Neural crest cell (in vitro differentiated cells): Measurements from ENCODE around the gene DAAM2. TPM values are rescaled to one million over a fixed set of nuclear protein-coding genes. Genes with fewer than 3 reads are reported as not detected.

Experiments
- DNase-seq: peaks from one replicate; pipeline ENCODE4 v3.0.0; 2021; ENCODE audit warnings: low read depth, mixed read lengths, low spot score
- H3K27ac Mint-ChIP-seq: one replicate; pipeline ENCODE4 v1.8.0; 2021; ENCODE audit warnings: mild to moderate bottlenecking, mixed read lengths; ENCODE audit not compliant: unreplicated experiment
- H3K27me3 Mint-ChIP-seq: 2 replicates; pipeline ENCODE4 v1.8.0; 2021; ENCODE audit warnings: low read depth, mild to moderate bottlenecking, mixed read lengths
- H3K36me3 Mint-ChIP-seq: 2 replicates; pipeline ENCODE4 v1.8.0; 2021; ENCODE audit warnings: low read depth, mild to moderate bottlenecking, mixed read lengths
- H3K4me1 Mint-ChIP-seq: 2 replicates; pipeline ENCODE4 v1.8.0; 2021; ENCODE audit warnings: mixed read lengths
- H3K4me3 Mint-ChIP-seq: one replicate; pipeline ENCODE4 v1.8.0; 2021; ENCODE audit warnings: mild to moderate bottlenecking, mixed read lengths
- H3K9me3 Mint-ChIP-seq: 2 replicates; pipeline ENCODE4 v1.8.0; 2021; ENCODE audit warnings: mixed read lengths
- CTCF ChIP-seq: fragments of 200-600 bp; sonication (generic); conservative IDR thresholded peaks from 2 replicates; pipeline ENCODE4 v1.5.0; 2021; ENCODE audit warnings: antibody characterized with exemption, mild to moderate bottlenecking
- total RNA-seq: library from RNA; stranded (reverse); gene quantifications from 2 replicates; pipeline ENCODE4 v1.2.1, GENCODE V29; 2021

The DAAM2 gene
- total RNA-seq, 1 donor from 2014 or later, result 17.6 TPM

DNA sequence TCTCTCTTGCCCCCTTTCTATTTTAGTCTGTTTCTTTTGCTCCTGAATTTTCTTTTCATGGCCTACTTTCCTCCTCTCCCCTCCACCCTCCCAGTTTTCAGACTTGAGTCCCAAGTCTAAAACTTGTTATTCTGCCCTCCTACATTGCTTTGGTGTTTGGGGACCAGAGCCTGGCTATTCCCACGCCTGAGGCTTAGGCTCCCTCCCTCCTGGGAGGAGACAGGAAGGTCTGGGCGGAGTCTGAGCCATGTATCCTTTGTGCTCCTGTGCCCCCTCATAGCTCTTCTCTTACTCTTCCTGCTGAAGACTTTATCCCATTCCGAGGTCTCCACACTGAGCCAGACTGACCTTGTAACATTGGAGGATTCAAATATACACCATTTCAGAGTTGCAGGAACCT lies 69.5 kb downstream of the DAAM2 start:
- TF ChIP-seq CTCF, result no peak
- H3K9me3 Mint-ChIP-seq, result no peaks in the 10 kb centered on the region
- no peak overlapping the region for H3K4me3 Mint-ChIP-seq
- H3K4me1 Mint-ChIP-seq, result peaks cover 6% of the 10 kb centered on the region
- H3K27me3 Mint-ChIP-seq, result no peaks in the 10 kb centered on the region
- peaks cover 4% of the 10 kb centered on the region for H3K36me3 Mint-ChIP-seq
- H3K27ac Mint-ChIP-seq, result no peak overlapping the region
- no peak for DNase-seq

DNA sequence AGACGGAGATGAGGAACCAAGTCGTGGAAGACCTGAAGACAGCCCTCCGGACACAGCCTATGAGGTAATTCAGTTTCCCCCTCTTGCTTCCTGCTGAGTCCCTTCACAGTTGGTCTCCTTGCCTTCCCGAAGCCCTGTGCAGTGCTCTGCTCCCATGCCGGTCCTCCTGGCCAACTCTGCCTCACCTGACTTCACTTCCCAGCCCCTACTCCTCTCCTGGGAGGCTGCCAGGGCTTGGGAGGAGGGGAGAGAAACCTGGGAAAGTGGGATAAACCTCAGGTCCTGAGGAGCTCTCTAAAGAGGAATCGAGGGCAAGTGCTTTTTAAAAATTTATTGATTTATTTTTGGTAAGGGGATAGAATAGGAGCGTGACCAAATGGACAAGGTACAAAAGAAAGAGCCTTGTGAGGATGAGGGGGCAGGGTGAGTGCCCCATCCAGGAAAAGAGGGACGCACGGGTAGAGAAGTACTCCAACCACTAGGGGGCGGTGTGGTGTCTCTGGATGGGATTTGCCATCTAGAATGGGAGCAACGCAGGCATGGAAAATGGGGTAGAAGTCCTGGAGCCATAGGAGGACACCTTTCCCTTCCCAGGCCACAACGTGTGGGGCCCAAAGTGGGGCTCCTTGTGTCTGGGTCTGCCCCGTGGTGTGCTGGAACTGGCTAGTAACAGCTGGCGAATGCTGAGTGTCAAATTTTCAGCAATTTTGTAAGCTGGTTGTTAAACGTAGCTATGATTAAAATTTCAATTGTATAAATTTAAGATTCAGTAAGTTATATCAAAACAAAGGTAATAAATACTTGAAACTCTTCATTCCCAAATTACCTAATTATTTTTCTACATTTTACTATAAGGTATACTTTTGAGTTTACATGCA lies 73.1 kb downstream of the DAAM2 start:
- H3K9me3 Mint-ChIP-seq, result no peaks in the 10 kb centered on the region
- no peaks in the 10 kb centered on the region for H3K27me3 Mint-ChIP-seq
- H3K27ac Mint-ChIP-seq, result no peak overlapping the region
- H3K4me1 Mint-ChIP-seq, result peaks cover 4% of the 10 kb centered on the region
- DNase-seq, result peak; percentile 68
- H3K36me3 Mint-ChIP-seq, result peaks cover 2% of the 10 kb centered on the region
- peak; percentile 67 for TF ChIP-seq CTCF
- H3K4me3 Mint-ChIP-seq, result no peak overlapping the region

DNA sequence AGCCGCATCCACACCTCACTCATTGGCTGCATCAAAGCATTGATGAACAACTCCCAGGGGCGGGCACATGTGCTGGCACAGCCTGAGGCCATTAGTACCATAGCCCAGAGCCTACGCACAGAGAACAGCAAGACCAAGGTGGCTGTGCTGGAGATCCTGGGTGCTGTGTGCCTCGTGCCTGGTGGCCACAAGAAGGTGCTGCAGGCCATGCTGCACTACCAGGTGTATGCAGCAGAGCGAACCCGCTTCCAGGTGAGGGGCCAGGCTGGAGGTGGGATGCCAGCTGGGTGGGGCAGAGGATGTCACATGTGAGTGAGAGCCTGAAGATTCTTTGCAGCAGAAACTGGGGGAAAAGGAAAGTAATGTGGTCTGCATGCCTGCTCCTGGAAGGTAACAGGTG lies 75.4 kb downstream of the DAAM2 start:
- no peak overlapping the region for H3K4me3 Mint-ChIP-seq
- peak; percentile 15 for TF ChIP-seq CTCF
- H3K36me3 Mint-ChIP-seq, result peaks cover 9% of the 10 kb centered on the region
- no peak overlapping the region for H3K27ac Mint-ChIP-seq
- H3K9me3 Mint-ChIP-seq, result no peaks in the 10 kb centered on the region
- DNase-seq, result no peak
- H3K27me3 Mint-ChIP-seq, result no peaks in the 10 kb centered on the region
- H3K4me1 Mint-ChIP-seq, result no peaks in the 10 kb centered on the region

GRCh38 chr6:39870950-39871349 lies 78.8 kb downstream of the DAAM2 start:
- no peaks in the 10 kb centered on the region for H3K27me3 Mint-ChIP-seq
- H3K4me3 Mint-ChIP-seq, result no peak overlapping the region
- H3K4me1 Mint-ChIP-seq, result no peaks in the 10 kb centered on the region
- DNase-seq, result no peak
- TF ChIP-seq CTCF, result no peak
- H3K27ac Mint-ChIP-seq, result no peak overlapping the region
- no peaks in the 10 kb centered on the region for H3K9me3 Mint-ChIP-seq
- peaks cover 29% of the 10 kb centered on the region for H3K36me3 Mint-ChIP-seq

- H3K9me3 Mint-ChIP-seq, result no peaks in the 10 kb centered on the region
- no peaks in the 10 kb centered on the region for H3K4me1 Mint-ChIP-seq
- peaks cover 35% of the 10 kb centered on the region for H3K36me3 Mint-ChIP-seq
- no peak for TF ChIP-seq CTCF
- no peak overlapping the region for H3K4me3 Mint-ChIP-seq
- peak overlapping the region; percentile 54 for H3K27ac Mint-ChIP-seq
- no peak for DNase-seq
- H3K27me3 Mint-ChIP-seq, result no peaks in the 10 kb centered on the region
Measured at GRCh38 chr6:39873439-39873838, 81.3 kb downstream of the DAAM2 start.
